GM23338 (cell line): Measurements from ENCODE around the gene HOXA9.

Experiments used
- CREB1 ChIP-seq: fragments of 250-450 bp; sonication (Bioruptor Pico); IDR thresholded peaks from 2 replicates; pipeline ENCODE4 v1.5.0; 2020; ENCODE audit warnings: low read depth, mild to moderate bottlenecking, moderate library complexity
- EZH2 ChIP-seq: fragments of 200-600 bp; sonication (generic); IDR thresholded peaks from one replicate; pipeline ENCODE4 v1.8.0; 2017; ENCODE audit warnings: antibody characterized with exemption, mild to moderate bottlenecking, low read depth; ENCODE audit not compliant: unreplicated experiment
- EZH2phosphoT487 ChIP-seq: fragments of 200-600 bp; sonication (generic); IDR thresholded peaks from one replicate; pipeline ENCODE4 v1.8.1; 2018; ENCODE audit warnings: antibody characterized with exemption; ENCODE audit not compliant: unreplicated experiment
- JUNB ChIP-seq: IDR thresholded peaks from one replicate; pipeline ENCODE4 v1.6.1; 2016; ENCODE audit warnings: antibody characterized with exemption; ENCODE audit not compliant: unreplicated experiment
- NANOG ChIP-seq: IDR thresholded peaks from 2 replicates; pipeline ENCODE4 v1.6.1; 2016; ENCODE audit warnings: antibody characterized with exemption, borderline replicate concordance
- POLR2AphosphoS5 ChIP-seq: IDR thresholded peaks from 2 replicates; pipeline ENCODE4 v1.6.1; 2016; ENCODE audit warnings: antibody characterized with exemption, low read depth
- STAT1 ChIP-seq: IDR thresholded peaks from one replicate; pipeline ENCODE4 v1.6.1; 2016; ENCODE audit warnings: antibody characterized with exemption; ENCODE audit not compliant: unreplicated experiment
- ZNF114 ChIP-seq: fragments of 250-450 bp; sonication (Bioruptor Pico); IDR thresholded peaks from 2 replicates; pipeline ENCODE4 v1.5.0; 2020; ENCODE audit warnings: mild to moderate bottlenecking, moderate library complexity
- TF ChIP-seq, protein P1 (sequence below), 2 experiments: fragments of 200-600 bp in 1 of 2; sonication (generic) in 1 of 2; conservative IDR thresholded peaks; 2 replicates each; pipeline versions ENCODE4 v1.5.1 to v1.6.1; 2016 to 2017; ENCODE audit warnings: antibody characterized with exemption in 2 of 2, low read depth in 2 of 2, mild to moderate bottlenecking in 2 of 2, moderate library complexity in 1 of 2
- TF ChIP-seq, protein P2 (sequence below): IDR thresholded peaks from one replicate; pipeline ENCODE4 v1.6.1; 2018; ENCODE audit warnings: antibody characterized with exemption; ENCODE audit not compliant: unreplicated experiment

DNA sequence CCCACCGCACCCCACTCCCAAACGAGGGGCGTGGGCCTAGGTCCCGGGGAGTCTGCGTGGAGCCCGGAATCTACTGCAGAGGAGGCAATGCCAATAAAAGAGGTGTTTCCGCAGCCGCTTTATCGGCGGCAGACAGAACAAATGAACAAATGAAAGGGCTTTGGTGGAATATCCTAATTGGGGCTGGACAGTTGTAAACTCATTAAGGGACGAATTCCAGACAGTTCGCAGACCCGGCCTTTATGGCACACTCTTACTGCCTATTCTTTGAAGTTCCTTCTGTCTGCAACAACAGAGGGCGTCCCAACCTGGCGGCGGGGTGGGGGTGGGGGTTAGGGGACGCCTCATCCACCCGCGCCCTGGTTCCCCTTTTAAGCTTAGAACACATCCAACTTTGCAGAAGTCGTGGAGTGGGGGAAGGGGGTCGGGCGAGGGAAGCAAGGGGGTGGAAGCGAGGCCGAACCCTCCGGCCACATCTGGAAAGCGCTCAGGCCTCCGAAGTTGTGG, 4.1 kb downstream of the HOXA9 start:
- no peak for TF ChIP-seq POLR2AphosphoS5
- TF ChIP-seq ZNF114: no peak
- TF ChIP-seq, protein P1, sequence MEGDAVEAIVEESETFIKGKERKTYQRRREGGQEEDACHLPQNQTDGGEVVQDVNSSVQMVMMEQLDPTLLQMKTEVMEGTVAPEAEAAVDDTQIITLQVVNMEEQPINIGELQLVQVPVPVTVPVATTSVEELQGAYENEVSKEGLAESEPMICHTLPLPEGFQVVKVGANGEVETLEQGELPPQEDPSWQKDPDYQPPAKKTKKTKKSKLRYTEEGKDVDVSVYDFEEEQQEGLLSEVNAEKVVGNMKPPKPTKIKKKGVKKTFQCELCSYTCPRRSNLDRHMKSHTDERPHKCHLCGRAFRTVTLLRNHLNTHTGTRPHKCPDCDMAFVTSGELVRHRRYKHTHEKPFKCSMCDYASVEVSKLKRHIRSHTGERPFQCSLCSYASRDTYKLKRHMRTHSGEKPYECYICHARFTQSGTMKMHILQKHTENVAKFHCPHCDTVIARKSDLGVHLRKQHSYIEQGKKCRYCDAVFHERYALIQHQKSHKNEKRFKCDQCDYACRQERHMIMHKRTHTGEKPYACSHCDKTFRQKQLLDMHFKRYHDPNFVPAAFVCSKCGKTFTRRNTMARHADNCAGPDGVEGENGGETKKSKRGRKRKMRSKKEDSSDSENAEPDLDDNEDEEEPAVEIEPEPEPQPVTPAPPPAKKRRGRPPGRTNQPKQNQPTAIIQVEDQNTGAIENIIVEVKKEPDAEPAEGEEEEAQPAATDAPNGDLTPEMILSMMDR (conservative IDR thresholded peaks at IDR 0.05; ENCODE audit: low read depth in 2 of 2): no peak; a peak in 1 of 4 replicates
- TF ChIP-seq EZH2phosphoT487: peak; percentile 69
- TF ChIP-seq NANOG: no peak
- TF ChIP-seq EZH2: peak; percentile 92
- TF ChIP-seq, protein P2, sequence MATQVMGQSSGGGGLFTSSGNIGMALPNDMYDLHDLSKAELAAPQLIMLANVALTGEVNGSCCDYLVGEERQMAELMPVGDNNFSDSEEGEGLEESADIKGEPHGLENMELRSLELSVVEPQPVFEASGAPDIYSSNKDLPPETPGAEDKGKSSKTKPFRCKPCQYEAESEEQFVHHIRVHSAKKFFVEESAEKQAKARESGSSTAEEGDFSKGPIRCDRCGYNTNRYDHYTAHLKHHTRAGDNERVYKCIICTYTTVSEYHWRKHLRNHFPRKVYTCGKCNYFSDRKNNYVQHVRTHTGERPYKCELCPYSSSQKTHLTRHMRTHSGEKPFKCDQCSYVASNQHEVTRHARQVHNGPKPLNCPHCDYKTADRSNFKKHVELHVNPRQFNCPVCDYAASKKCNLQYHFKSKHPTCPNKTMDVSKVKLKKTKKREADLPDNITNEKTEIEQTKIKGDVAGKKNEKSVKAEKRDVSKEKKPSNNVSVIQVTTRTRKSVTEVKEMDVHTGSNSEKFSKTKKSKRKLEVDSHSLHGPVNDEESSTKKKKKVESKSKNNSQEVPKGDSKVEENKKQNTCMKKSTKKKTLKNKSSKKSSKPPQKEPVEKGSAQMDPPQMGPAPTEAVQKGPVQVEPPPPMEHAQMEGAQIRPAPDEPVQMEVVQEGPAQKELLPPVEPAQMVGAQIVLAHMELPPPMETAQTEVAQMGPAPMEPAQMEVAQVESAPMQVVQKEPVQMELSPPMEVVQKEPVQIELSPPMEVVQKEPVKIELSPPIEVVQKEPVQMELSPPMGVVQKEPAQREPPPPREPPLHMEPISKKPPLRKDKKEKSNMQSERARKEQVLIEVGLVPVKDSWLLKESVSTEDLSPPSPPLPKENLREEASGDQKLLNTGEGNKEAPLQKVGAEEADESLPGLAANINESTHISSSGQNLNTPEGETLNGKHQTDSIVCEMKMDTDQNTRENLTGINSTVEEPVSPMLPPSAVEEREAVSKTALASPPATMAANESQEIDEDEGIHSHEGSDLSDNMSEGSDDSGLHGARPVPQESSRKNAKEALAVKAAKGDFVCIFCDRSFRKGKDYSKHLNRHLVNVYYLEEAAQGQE: no peak
- TF ChIP-seq JUNB: no peak
- TF ChIP-seq CREB1: no peak
- TF ChIP-seq STAT1: no peak
